NT2/D1 (cell line): ENCODE results near the gene GALNT8.

ENCODE experiments used
- YY1 ChIP-seq: IDR thresholded peaks from 2 replicates; pipeline ENCODE4 v1.6.1; 2011; ENCODE audit not compliant: insufficient read length, insufficient read depth
- ZNF274 ChIP-seq: IDR thresholded peaks from 2 replicates; pipeline ENCODE4 v1.6.1; 2011; ENCODE audit warnings: mild to moderate bottlenecking, low read depth, low read length

DNA sequence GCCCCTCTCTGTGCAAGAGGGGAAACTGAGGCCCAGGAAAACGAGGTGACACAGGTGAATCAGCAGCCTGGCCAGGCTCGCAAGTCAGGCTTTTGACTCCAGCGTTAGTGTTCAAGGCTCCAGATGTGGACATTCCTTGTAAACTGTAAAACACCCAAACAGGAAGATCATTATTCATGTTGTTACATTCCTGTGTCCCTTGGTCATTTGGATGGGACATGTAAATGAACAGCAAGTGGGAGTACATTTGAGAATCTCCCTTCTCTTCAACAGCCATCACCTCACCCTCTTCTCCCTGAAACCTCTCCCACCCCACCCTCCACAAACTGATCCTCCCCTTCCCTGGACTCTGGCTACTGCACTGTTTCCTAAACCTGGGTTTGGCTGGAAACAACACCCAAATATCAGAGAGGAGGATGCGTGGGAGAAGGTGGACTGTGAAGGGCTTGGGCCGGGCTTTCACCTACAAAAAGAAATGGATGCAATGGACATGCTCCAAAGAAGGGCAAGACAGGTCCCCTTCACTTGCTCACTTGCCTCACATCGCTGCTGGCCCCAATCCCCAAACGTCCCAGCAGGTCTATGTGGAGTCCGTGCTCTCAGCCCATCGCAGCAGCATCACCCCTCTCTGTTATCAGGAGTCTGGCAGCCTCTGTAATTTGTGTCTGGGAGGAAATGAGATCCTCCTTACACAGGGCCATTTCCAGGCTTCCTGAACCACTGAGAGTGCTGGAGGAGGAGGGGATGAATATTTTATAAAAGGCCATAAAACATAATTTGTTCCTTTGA, 76.7 kb downstream of the GALNT8 start:
- TF ChIP-seq YY1 (no peak), ZNF274 (no peak)
